Measurements from ENCODE around the gene CCDC187. TPM values are rescaled to one million over a fixed set of nuclear protein-coding genes. Genes with fewer than 3 reads are reported as not detected.

The CCDC187 gene
- total and polyA plus RNA-seq, 2 of the 4 experiments (the other 2 are of a cell fraction), result not detected

- Histone ChIP-seq H3K56ac (ENCODE audit: extremely low read depth, insufficient read depth, low read length) (no peak overlapping the region), H4K8ac (ENCODE audit: low read depth in 2 of 2, low read length in 2 of 2) (no peak overlapping the region), H2BK5ac (ENCODE audit: low read depth, low read length, poor library complexity, severe bottlenecking) (no peak overlapping the region), H3K23ac (ENCODE audit: low read depth, low read length) (no peak overlapping the region), H4K91ac (ENCODE audit: insufficient read depth, low read depth, low read length) (no peak overlapping the region), H2BK120ac (ENCODE audit: low read depth, low read length) (no peak overlapping the region), H2AK5ac (ENCODE audit: low read depth, low read length) (0 out of 2 replicates have a peak overlapping the region, but pooled peaks have one; percentile 33), H4K20me1 (ENCODE audit: insufficient read depth, low read length) (no peaks in the 10 kb centered on the region), H3K14ac (replicated peaks; ENCODE audit: low read depth, low read length) (no peak overlapping the region), H3K79me1 (ENCODE audit: low read depth in 1 of 2, low read length in 2 of 2) (peaks cover 3 to 7% of the 10 kb centered on the region in 2 experiments; a peak in 1 of 4 replicates), H3K9me1 (ENCODE audit: insufficient read depth, low read length) (peaks cover 5% of the 10 kb centered on the region; the same call in 1 of the 2 replicates), H2AK9ac (replicated peaks; ENCODE audit: low read depth, low read length, poor library complexity) (peak overlapping the region; percentile 5), H2AFZ (replicated peaks; ENCODE audit: low read length, poor library complexity) (peak overlapping the region; percentile 32), H3K4me1 (ENCODE audit: control insufficient read depth, insufficient read depth, low read length) (peaks cover 20% of the 10 kb centered on the region), H3K27ac (ENCODE audit: insufficient read depth, low read length) (no peak overlapping the region), H3K27me3 (ENCODE audit: control insufficient read depth, insufficient read depth, low read length) (no peaks in the 10 kb centered on the region), H3K9ac (ENCODE audit: low read depth, low read length) (no peak overlapping the region), H2BK15ac (ENCODE audit: low read depth, low read length) (no peak overlapping the region; the same call in 2 of the 3 replicates), H4K5ac (ENCODE audit: low read depth, low read length) (no peak overlapping the region), H3K36me3 (ENCODE audit: control insufficient read depth, insufficient read depth, low read length) (no peaks in the 10 kb centered on the region), H3K18ac (ENCODE audit: low read depth, low read length) (no peak overlapping the region), H2BK20ac (ENCODE audit: low read depth, low read length) (no peak overlapping the region), H3K4ac (ENCODE audit: low read depth, low read length) (no peak overlapping the region), H3K4me3 (ENCODE audit: insufficient read depth, low read depth, low read length) (no peak overlapping the region), H3K4me2 (ENCODE audit: low read depth, low read length) (no peak overlapping the region), H3K9me3 (ENCODE audit: control insufficient read depth, insufficient read depth, low read length) (peaks cover 2% of the 10 kb centered on the region; the same call in 1 of the 2 replicates)
- intact Hi-C loops (cut with micrococcal nuclease) (no loop called here), dilution Hi-C loops (cut with HindIII; ENCODE audit: low sequenced_read_pairs, unreplicated experiment) (no loop called here), in situ Hi-C loops (cut with MboI; ENCODE audit: low sequenced_read_pairs) (loop anchor here (5.0 kb wide), 1 partner anchor 79 kb away; the partner anchor contains the start of gene SNAPC4)
- DNase-seq, result no peak
- WGBS, 2 experiments (ENCODE audit: extremely low coverage in 2 of 2, insufficient read length in 1 of 2), result 85% methylated on average over 6 of the region's 23 CpGs; no CpG with 5 or more reads in 1 of the 2 experiments
- ChIA-PET CTCF (interaction anchor here (0.8 kb wide), 1 partner anchor 10 kb away, joined by 3 read pairs; no protein-coding TSS in a partner anchor), POLR2A (ENCODE audit: unreplicated experiment) (interaction anchor here (0.6 kb wide), 1 partner anchor 40 kb away, joined by 3 read pairs; no protein-coding TSS in a partner anchor)
- TF ChIP-seq BHLHE40 (IDR thresholded peaks at IDR 0.05; ENCODE audit: low read depth, low read length) (no peak), MXI1 (IDR thresholded peaks at IDR 0.05; ENCODE audit: borderline replicate concordance, low read depth, low read length) (no peak), CTCF (conservative IDR thresholded peaks at IDR 0.05; ENCODE audit: low read depth, low read length) (no peak)
- no TSS peak for BruUV-seq (replicated peaks)
- no peak for ATAC-seq (ENCODE audit: low read depth)
Measured at GRCh38 chr9:136322756-136323330, 18.9 kb upstream of the CCDC187 start.
